Measurements from ENCODE around the gene CDKN2B-AS1.

The CDKN2B-AS1 gene

GRCh38 chr9:21966140-21966851 is 28.3 kb upstream of the CDKN2B-AS1 start:
- TF ChIP-seq, protein P1, sequence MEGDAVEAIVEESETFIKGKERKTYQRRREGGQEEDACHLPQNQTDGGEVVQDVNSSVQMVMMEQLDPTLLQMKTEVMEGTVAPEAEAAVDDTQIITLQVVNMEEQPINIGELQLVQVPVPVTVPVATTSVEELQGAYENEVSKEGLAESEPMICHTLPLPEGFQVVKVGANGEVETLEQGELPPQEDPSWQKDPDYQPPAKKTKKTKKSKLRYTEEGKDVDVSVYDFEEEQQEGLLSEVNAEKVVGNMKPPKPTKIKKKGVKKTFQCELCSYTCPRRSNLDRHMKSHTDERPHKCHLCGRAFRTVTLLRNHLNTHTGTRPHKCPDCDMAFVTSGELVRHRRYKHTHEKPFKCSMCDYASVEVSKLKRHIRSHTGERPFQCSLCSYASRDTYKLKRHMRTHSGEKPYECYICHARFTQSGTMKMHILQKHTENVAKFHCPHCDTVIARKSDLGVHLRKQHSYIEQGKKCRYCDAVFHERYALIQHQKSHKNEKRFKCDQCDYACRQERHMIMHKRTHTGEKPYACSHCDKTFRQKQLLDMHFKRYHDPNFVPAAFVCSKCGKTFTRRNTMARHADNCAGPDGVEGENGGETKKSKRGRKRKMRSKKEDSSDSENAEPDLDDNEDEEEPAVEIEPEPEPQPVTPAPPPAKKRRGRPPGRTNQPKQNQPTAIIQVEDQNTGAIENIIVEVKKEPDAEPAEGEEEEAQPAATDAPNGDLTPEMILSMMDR (IDR thresholded peaks at IDR 0.05; ENCODE audit: low read length, missing control alignments): no peak
- H3K4me3 ChIP-seq (replicated peaks; ENCODE audit: low read depth, low read length): no peak overlapping the region
- no peak for DNase-seq (ENCODE audit: low read depth)

DNA sequence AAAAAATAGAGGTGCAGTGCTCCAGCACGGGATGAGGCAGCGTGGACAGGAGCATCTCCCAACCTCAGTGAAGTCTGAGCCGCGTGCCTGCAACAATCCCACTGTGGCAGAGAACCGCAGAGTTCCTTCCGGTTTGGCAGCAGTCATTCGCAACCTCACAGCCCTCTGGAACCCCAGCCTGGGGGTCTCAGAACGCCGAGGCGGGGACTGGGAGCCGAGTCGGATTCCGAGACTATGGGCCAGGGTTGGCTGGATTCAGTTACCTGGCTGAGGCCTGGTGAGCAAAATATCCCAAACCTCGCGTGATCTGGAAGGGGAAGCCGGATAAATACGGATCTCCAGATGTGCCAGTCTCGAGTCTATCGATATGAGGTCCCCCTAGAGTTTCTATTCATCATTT is 27.4 kb upstream of the CDKN2B-AS1 start:
- no peak overlapping the region for H3K4me3 ChIP-seq (replicated peaks; ENCODE audit: low read depth, low read length)
- TF ChIP-seq, protein P1 (IDR thresholded peaks at IDR 0.05; ENCODE audit: low read length, missing control alignments): no peak
- no peak for DNase-seq (ENCODE audit: low read depth)

GRCh38 chr9:21967702-21968101 is 26.9 kb upstream of the CDKN2B-AS1 start:
- DNase-seq (ENCODE audit: low read depth): no peak
- TF ChIP-seq, protein P1 (IDR thresholded peaks at IDR 0.05; ENCODE audit: low read length, missing control alignments): no peak
- H3K4me3 ChIP-seq (replicated peaks; ENCODE audit: low read depth, low read length): no peak overlapping the region

- TF ChIP-seq, protein P1 (IDR thresholded peaks at IDR 0.05; ENCODE audit: low read length, missing control alignments): no peak
- no peak overlapping the region for H3K4me3 ChIP-seq (replicated peaks; ENCODE audit: low read depth, low read length)
- no peak for DNase-seq (ENCODE audit: low read depth)
Observed at GRCh38 chr9:21968331-21969010, 26.1 kb upstream of the CDKN2B-AS1 start.

GRCh38 chr9:21969011-21969940 is 25.3 kb upstream of the CDKN2B-AS1 start:
- no peak overlapping the region for H3K4me3 ChIP-seq (replicated peaks; ENCODE audit: low read depth, low read length)
- DNase-seq (ENCODE audit: low read depth): no peak
- TF ChIP-seq, protein P1 (IDR thresholded peaks at IDR 0.05; ENCODE audit: low read length, missing control alignments): no peak

DNA sequence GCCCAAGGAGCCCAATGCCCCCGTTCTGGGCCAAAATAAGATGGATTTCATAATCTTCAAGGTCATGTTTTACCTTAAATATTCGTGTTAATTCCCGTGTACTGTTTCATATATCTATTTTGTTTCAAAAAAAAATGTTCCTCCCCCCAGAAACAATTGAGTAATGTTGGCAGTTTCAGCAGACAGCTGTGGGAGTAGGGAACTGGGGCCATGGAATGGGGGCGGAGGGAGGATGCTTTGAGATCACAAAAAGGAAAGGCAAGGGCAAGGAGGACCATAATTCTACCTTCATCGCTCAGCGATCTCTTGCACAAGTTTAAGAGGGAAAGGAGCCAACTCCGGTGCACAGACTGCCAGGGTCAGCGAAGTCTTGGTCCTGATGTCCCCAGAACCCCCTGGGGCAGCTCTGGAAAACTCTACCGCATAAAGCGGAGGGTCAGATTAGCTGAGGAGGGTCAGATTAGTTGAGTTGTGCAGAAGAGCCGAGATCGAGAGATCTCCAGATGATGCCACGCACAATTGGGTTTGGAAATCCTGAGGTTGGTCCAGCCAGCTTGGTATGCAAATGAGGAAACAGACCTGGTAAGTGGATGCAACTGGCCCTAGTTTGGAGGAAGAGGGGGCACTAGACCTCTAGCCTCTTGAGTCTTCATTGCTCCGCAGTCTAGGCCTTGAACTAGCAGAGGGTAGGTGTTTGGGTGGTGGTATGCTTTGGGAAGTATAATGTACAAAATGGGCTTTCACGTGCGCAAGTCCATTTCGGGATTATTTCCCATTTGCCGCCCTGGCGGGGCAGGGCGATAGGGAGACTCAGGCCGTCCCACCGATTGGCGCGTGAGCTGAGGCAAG is 24.4 kb upstream of the CDKN2B-AS1 start:
- H3K4me3 ChIP-seq (replicated peaks; ENCODE audit: low read depth, low read length): no peak overlapping the region
- no peak for DNase-seq (ENCODE audit: low read depth)
- TF ChIP-seq, protein P1 (IDR thresholded peaks at IDR 0.05; ENCODE audit: low read length, missing control alignments): no peak
